Measurements from ENCODE around the gene FHAD1. TPM values are rescaled to one million over a fixed set of nuclear protein-coding genes. Genes with fewer than 3 reads are reported as not detected.

FHAD1 gene
- total and polyA plus RNA-seq, 11 donors: 0.06 to 1.1 (median 0.12) TPM; not detected in 4

GRCh38 chr1:15345705-15346345 lies 98.8 kb downstream of the FHAD1 start:
- no peak for TF ChIP-seq POLR2A (IDR thresholded peaks at IDR 0.05)
- TF ChIP-seq, protein P1, sequence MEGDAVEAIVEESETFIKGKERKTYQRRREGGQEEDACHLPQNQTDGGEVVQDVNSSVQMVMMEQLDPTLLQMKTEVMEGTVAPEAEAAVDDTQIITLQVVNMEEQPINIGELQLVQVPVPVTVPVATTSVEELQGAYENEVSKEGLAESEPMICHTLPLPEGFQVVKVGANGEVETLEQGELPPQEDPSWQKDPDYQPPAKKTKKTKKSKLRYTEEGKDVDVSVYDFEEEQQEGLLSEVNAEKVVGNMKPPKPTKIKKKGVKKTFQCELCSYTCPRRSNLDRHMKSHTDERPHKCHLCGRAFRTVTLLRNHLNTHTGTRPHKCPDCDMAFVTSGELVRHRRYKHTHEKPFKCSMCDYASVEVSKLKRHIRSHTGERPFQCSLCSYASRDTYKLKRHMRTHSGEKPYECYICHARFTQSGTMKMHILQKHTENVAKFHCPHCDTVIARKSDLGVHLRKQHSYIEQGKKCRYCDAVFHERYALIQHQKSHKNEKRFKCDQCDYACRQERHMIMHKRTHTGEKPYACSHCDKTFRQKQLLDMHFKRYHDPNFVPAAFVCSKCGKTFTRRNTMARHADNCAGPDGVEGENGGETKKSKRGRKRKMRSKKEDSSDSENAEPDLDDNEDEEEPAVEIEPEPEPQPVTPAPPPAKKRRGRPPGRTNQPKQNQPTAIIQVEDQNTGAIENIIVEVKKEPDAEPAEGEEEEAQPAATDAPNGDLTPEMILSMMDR (IDR thresholded peaks at IDR 0.05): no peak
- peak in 2 of 4 donors; percentile 33 to 57 for ATAC-seq
- peaks cover 0 to 63% (median 14%) of the 10 kb centered on the region in 12 donors for H3K4me1 ChIP-seq
- no peaks in the 10 kb centered on the region for H3K27me3 ChIP-seq
- H3K9me3 ChIP-seq: no peaks in the 10 kb centered on the region
- no peaks in the 10 kb centered on the region for H3K36me3 ChIP-seq
- H3K27ac ChIP-seq: peak overlapping the region in 1 of 12 donors; percentile 53
- 85 to 91% (median 88%) methylated on average over 17 of the region's 17 CpGs for WGBS, 4 donors
- intact Hi-C loops (cut with DNase I): no loop called here
- H3K4me3 ChIP-seq: no peak overlapping the region
- peak; percentile 44 to 77 (median 49) for DNase-seq

DNA sequence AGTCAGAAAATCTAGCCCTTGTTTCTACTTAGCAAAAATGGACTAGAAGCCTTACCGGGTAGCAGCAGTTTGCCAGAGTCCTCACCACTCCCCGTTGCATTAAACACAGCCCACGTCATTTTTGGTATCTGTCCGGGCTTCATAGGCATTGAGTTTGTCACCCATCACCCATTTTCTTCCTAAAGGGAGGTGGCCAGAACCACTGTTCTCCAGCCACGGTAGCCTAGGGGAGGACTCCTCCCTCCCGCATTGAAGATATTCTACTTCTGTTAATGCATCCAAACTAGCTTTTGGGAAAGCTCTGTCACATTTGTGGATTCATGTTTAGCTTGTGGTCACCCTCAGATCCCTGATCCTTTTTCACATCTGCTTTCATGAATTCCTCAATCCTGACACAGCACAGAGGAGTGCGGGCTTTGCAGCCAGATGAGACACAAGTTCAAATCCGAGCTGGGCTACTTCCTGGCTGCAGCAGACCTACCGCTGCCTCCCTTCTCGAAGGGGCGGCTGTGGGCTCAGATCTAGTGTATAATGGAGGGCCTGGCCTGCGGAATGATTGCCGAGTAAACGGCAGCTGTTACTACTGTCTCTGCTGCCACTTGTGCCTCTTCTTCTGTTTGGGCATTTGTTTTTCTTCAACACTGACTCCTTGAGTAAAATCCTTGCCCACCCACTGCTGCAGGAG lies 99.5 kb downstream of the FHAD1 start:
- H3K27me3 ChIP-seq: no peaks in the 10 kb centered on the region
- intact Hi-C loops (cut with DNase I): no loop called here
- no peak overlapping the region for H3K4me3 ChIP-seq
- peak overlapping the region in 1 of 12 donors; percentile 53 for H3K27ac ChIP-seq
- WGBS, 4 donors: 89 to 95% (median 93%) methylated on average over 14 of the region's 14 CpGs
- no peaks in the 10 kb centered on the region for H3K9me3 ChIP-seq
- H3K36me3 ChIP-seq: no peaks in the 10 kb centered on the region
- peaks cover 0 to 59% (median 14%) of the 10 kb centered on the region in 12 donors for H3K4me1 ChIP-seq
- DNase-seq: no peak
- no peak for TF ChIP-seq POLR2A (IDR thresholded peaks at IDR 0.05)
- TF ChIP-seq, protein P1 (IDR thresholded peaks at IDR 0.05): no peak
- ATAC-seq: no peak

DNA sequence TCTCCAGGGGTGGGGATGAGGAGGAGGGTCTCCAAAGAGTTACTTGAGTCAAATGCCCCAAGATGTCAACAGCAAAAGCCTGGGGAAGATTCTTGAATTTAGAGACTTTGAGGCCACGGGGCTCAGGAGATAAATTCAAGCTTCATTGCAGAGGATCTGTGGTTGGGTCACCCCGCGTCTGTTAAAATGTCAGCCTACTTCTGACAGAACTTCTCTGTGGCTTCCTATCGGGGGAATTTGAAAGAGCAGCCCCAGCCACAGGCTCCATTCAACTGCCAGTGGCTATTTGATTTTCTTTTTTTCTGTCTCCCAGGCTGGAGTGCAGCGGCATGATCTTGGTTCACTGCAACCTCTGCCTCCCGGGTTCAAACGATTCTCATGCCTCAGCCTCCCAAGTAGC lies 100.2 kb downstream of the FHAD1 start:
- Histone ChIP-seq H3K9me3 (no peaks in the 10 kb centered on the region), H3K27me3 (no peaks in the 10 kb centered on the region), H3K27ac (peak overlapping the region in 1 of 12 donors; percentile 20), H3K36me3 (no peaks in the 10 kb centered on the region), H3K4me1 (peaks cover 0 to 56% (median 14%) of the 10 kb centered on the region in 12 donors), H3K4me3 (no peak overlapping the region)
- DNase-seq (no peak), ATAC-seq (no peak)
- TF ChIP-seq POLR2A (IDR thresholded peaks at IDR 0.05): no peak
- TF ChIP-seq, protein P1 (IDR thresholded peaks at IDR 0.05): no peak
- 86 to 91% (median 90%) methylated on average over 7 of the region's 7 CpGs for WGBS, 4 donors
- intact Hi-C loops (cut with DNase I): no loop called here

DNA sequence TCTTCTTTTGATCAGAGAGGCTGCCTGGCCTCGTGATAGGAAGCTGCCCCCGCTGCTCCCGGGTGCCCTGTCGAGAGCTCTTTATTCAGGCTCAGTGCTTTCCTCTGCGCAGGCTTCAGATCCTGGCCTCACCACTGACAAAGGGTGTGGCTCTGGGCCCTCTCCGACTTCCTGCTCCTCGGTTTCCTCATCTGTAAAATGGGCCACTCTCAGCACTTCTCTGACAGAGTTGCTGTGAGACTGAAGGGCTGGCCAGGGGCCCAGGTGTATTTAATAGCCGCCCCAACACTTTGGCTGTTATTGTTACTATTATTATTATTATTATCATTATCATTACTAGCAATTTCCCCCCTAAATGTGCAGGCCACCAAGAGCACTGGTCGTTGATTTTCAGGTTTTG lies 101.6 kb downstream of the FHAD1 start:
- 91 to 98% (median 96%) methylated on average over 9 of the region's 9 CpGs for WGBS, 4 donors
- Histone ChIP-seq H3K9me3 (no peaks in the 10 kb centered on the region), H3K36me3 (no peaks in the 10 kb centered on the region), H3K4me3 (no peak overlapping the region), H3K4me1 (peaks cover 0 to 48% (median 11%) of the 10 kb centered on the region in 12 donors), H3K27me3 (no peaks in the 10 kb centered on the region), H3K27ac (no peak overlapping the region)
- TF ChIP-seq, protein P1 (IDR thresholded peaks at IDR 0.05): no peak
- TF ChIP-seq POLR2A (IDR thresholded peaks at IDR 0.05): no peak
- DNase-seq (no peak), ATAC-seq (no peak)
- intact Hi-C loops (cut with DNase I): no loop called here
